ENCODE data around the gene TRMT44.

DNA sequence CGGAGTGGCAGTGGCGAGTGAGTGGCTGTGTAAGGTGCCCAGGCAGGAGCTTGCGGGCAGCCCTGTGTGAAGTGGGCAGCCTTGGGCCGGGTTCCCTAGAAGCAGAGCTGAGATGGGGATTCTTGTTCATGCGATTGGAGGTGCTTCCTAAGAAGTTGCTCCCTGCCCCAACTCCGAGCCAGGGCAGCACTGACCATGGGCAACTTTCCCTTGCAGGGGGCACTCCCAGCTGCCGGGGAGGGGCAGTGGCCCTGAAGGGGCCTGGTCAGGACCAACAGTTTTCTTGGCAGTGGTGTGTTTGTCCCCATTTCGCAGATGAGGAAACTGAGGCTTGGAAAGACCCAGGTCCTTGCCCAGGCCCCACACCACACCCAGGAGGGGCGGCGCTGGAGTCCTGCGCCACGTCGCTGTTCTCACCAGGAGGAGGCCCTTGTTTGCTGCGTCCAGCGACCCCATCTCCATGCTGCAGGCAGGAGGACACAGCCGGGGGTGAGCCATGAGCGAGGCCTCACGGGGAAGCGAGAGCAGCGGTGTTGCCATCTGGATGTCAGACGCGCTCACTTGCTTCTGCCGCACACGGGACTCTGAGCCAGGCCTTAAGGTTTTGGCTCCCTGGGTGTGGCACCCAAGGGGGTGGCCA, 68.9 kb downstream of the TRMT44 start:
- no peak for TF ChIP-seq CTCF (conservative IDR thresholded peaks at IDR 0.05; ENCODE audit: low read depth, low read length)
- TF ChIP-seq EZH2 (IDR thresholded peaks at IDR 0.05; ENCODE audit: low read length, unreplicated experiment): no peak
- TF ChIP-seq EZH2phosphoT487 (IDR thresholded peaks at IDR 0.05; ENCODE audit: borderline replicate concordance, low read length): no peak

All from PC-3 (cell line).